ENCODE measurements around the gene TMEM19.
"Not testable (repeated sequence)": the region's sequence is repeated elsewhere in the genome, so short reads cannot be mapped to it uniquely, and the experiment has no call there.

Gene TMEM19

DNA sequence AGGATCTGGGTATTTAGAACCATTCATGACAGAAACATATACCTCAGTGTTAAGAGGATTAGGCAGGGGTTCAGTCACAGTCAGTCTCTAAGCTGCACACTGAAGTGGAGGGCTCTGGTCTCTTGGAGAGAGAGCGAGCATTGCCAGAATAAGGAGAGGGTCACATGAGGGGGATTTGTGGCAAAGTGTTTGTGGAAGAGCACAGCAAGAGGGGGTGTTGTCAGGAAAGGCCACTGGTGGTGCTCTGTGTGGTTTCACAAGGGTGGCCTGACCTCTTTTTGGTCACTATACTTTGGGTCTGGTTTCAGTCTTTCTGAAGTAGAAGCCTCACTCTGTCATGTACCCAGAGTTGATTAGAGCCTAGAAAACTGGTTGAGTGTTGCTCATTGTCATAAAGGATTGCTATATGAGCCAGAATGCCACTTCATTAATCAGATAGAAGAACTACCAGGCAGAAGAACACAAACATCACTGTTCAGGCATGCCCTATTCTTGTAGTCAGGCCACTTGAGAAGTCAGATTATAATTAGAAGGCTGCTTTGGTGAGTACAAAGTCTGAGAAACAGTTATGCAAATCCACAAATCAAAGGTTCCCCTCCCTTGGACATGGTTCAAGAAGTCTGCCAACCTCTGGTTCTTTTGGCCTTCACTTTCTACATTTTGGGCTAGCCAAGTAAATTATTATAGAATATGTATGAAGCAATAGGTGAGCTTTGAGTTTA lies 8.4 kb downstream of the TMEM19 start:
- no peak overlapping the region for H3K4me3 ChIP-seq (ENCODE audit: low read depth, low read length)
- TF ChIP-seq, protein P1, sequence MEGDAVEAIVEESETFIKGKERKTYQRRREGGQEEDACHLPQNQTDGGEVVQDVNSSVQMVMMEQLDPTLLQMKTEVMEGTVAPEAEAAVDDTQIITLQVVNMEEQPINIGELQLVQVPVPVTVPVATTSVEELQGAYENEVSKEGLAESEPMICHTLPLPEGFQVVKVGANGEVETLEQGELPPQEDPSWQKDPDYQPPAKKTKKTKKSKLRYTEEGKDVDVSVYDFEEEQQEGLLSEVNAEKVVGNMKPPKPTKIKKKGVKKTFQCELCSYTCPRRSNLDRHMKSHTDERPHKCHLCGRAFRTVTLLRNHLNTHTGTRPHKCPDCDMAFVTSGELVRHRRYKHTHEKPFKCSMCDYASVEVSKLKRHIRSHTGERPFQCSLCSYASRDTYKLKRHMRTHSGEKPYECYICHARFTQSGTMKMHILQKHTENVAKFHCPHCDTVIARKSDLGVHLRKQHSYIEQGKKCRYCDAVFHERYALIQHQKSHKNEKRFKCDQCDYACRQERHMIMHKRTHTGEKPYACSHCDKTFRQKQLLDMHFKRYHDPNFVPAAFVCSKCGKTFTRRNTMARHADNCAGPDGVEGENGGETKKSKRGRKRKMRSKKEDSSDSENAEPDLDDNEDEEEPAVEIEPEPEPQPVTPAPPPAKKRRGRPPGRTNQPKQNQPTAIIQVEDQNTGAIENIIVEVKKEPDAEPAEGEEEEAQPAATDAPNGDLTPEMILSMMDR (IDR thresholded peaks at IDR 0.05; ENCODE audit: control insufficient read depth, extremely low read depth, insufficient read depth) = no peak
- no peak for DNase-seq (ENCODE audit: low read depth)

DNA sequence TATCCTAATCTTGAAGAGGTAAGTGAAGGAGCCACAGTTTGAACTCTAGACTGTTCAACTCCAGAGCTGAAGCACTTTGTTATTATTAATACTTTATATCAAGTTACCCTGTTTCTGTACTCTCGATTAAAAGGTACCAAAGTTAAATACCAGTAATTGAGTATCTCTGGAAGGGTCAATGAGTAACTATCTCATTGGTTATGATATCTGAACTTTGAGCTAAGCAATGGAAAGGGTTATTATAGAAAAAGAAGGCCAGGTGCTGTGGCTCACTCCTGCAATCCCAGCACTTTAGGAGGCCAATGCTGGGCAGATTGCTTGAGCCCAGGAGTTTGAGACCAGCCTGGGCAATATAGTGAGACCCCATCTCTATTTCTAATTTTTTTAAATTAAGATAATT lies 9.9 kb downstream of the TMEM19 start:
- TF ChIP-seq, protein P1 (IDR thresholded peaks at IDR 0.05; ENCODE audit: control insufficient read depth, extremely low read depth, insufficient read depth) = no peak
- DNase-seq (ENCODE audit: low read depth) = no peak
- H3K4me3 ChIP-seq (ENCODE audit: low read depth, low read length) = no peak overlapping the region

DNA sequence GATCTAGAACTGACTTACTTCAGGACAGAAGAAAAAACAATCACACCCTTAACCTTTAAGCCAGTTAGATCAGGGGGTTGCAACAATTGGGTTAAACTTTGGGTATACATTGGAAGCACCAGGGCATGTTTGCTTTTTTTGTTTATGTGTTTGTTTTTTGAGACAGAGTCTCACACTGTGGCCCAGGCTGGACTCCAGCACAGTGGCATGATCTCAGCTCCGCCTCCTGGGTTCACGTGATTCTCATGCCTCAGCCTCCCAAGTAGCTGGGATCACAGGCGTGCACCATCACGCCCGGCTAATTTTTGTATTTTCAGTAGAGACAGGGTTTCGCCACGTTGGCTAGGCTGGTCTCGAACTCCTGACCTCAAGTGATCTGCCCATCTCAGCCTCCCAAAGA lies 16.3 kb downstream of the TMEM19 start:
- H3K4me3 ChIP-seq (ENCODE audit: low read depth, low read length); DNase-seq (ENCODE audit: low read depth): not testable (repeated sequence)

DNA sequence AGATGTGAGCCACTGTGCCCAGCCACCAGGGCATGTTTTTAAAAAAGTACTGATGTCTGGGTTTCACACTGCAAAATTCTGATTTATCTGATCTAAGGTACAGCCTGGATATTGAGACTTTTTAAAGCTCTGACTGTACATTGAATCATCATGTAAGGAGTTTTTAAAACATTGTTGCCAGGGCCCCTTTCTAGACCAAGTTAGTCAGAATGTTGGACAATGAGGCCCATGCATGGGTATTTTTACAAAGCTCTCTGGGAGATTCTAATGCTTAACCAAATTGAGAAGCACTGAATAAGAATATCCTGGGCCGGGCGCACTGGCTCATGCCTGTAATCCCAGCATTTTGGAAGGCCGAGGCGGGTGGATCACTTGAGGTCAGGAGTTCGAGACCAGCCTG lies 16.7 kb downstream of the TMEM19 start:
- H3K4me3 ChIP-seq (ENCODE audit: low read depth, low read length) = no peak overlapping the region
- DNase-seq (ENCODE audit: low read depth) = no peak
- TF ChIP-seq, protein P1 (IDR thresholded peaks at IDR 0.05; ENCODE audit: control insufficient read depth, extremely low read depth, insufficient read depth) = no peak

DNA sequence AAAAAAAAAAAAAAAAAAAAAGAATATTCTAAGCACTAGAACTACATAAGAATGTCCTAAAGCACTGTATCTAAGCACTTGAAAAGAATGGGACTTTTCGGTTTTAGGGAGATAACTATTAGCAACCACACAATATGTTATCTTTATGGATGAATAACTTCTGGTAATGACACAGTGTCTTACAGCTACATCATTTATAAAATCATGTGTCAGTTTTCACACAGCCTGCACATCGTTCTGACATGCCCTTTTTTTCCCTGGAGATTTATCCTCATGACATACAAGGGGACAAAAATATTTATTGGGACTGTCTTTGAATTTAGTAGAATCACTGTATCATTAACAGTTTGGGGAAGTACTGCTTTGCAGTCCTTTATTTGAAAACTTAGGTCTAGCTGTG lies 17.3 kb downstream of the TMEM19 start:
- no peak overlapping the region for H3K4me3 ChIP-seq (ENCODE audit: low read depth, low read length)
- no peak for DNase-seq (ENCODE audit: low read depth)
- TF ChIP-seq, protein P1 (IDR thresholded peaks at IDR 0.05; ENCODE audit: control insufficient read depth, extremely low read depth, insufficient read depth) = no peak

DNA sequence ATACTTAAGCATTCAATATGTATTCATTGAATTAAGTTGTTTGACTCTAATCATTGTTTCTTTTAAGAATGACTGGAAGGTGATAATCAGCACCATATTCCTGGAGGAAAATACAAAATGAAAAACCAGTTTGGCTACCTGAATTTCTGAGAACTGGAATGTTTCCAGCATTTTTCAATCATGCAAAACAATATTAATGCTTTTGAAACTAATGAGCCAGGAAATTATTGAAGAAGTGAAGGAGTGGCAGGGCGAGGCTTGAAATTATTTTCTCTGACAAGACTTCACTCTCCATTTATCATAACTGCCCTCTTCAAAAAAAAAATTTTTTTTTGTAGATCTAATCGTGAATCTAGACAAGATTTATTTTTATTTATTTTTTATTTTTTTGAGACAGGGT lies 19.0 kb downstream of the TMEM19 start:
- DNase-seq (ENCODE audit: low read depth) = no peak
- TF ChIP-seq, protein P1 (IDR thresholded peaks at IDR 0.05; ENCODE audit: control insufficient read depth, extremely low read depth, insufficient read depth) = no peak
- no peak overlapping the region for H3K4me3 ChIP-seq (ENCODE audit: low read depth, low read length)

DNA sequence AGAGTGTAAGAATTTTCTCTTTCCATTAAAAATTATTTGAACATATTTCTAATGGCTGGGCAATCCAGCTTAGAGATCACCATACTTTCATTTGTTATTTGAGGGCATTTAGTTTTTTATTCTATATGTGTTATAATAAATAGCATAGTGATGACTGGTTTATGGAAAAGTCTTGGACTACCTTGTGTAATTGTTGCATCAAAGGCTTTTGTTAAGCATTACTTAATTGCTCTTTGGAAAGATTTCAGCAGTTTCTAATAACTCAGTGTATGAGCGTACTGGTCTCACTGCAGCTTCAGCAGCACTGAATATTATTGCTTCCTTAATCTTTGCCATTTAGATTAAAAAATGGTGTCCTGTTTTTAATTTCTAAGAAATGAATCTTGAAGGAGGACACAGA lies 22.8 kb downstream of the TMEM19 start:
- DNase-seq (ENCODE audit: low read depth) = no peak
- H3K4me3 ChIP-seq (ENCODE audit: low read depth, low read length) = no peak overlapping the region
- TF ChIP-seq, protein P1 (IDR thresholded peaks at IDR 0.05; ENCODE audit: control insufficient read depth, extremely low read depth, insufficient read depth) = no peak
